ENCODE results near the gene PGBD5.
"Not testable (repeated sequence)": the region's sequence is repeated elsewhere in the genome, so short reads cannot be mapped to it uniquely, and the experiment has no call there.

The PGBD5 gene, protein sequence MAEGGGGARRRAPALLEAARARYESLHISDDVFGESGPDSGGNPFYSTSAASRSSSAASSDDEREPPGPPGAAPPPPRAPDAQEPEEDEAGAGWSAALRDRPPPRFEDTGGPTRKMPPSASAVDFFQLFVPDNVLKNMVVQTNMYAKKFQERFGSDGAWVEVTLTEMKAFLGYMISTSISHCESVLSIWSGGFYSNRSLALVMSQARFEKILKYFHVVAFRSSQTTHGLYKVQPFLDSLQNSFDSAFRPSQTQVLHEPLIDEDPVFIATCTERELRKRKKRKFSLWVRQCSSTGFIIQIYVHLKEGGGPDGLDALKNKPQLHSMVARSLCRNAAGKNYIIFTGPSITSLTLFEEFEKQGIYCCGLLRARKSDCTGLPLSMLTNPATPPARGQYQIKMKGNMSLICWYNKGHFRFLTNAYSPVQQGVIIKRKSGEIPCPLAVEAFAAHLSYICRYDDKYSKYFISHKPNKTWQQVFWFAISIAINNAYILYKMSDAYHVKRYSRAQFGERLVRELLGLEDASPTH

DNA sequence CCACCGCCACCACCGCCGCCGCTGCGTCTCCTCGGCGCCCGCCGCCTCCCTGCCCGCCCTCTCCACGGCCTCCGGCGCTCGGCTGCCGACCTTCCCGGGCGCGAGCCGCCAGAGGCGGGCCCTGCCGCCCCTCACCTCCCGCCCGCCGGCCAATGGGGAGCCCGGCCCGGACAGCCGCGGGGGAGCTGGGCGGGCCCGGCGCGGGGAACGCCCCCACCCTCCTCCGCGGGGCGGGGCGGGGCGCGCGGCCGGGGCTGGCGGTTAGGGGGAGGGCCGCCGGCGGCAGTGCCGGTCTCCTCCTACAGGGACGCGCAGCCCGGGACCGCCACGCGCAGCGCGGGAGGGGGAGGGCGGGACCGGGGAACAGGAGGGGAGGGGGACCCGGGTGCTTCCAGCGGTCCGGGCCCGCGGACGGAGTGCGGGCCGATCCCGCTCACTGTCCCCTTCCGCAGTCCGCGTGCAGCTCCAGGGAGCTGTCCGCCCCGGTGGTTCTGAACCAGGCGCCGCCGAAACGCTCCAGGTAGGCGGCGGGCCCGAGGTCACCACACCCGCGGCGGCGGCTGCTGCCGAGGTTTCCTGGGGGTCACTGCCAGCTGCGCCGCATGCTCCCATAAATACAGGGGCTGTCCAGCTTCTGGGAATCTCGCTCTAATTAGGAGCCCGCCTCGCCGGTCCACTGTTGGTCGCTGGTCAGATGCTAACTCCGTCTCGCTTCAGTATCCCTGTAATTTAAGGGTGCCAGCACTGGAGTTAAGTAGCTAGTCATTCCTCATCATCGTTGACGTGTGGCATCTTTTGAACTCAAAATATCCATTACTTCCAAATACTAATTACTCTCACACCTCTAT, at the start of gene PGBD5:
PGBD5 (minus strand) TSS at position 87 of the 848 bp plus-strand sequence. CDS start 404 bp downstream, outside the sequence.
- TF ChIP-seq, protein P1, sequence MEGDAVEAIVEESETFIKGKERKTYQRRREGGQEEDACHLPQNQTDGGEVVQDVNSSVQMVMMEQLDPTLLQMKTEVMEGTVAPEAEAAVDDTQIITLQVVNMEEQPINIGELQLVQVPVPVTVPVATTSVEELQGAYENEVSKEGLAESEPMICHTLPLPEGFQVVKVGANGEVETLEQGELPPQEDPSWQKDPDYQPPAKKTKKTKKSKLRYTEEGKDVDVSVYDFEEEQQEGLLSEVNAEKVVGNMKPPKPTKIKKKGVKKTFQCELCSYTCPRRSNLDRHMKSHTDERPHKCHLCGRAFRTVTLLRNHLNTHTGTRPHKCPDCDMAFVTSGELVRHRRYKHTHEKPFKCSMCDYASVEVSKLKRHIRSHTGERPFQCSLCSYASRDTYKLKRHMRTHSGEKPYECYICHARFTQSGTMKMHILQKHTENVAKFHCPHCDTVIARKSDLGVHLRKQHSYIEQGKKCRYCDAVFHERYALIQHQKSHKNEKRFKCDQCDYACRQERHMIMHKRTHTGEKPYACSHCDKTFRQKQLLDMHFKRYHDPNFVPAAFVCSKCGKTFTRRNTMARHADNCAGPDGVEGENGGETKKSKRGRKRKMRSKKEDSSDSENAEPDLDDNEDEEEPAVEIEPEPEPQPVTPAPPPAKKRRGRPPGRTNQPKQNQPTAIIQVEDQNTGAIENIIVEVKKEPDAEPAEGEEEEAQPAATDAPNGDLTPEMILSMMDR (IDR thresholded peaks at IDR 0.05): no peak
- DNase-seq: peak; percentile 27 to 69
- peak within 1 kb of the TSS; percentile 47 to 62 for H3K4me3 ChIP-seq
- intact Hi-C loops (cut with DNase I; ENCODE audit: low total_unique reads): no loop called here
- no peak within 1 kb of the TSS for H3K27ac ChIP-seq
- no peaks in the 10 kb centered on the region for H3K9me3 ChIP-seq
- peaks cover 0 to 20% (median 13%) of the 10 kb centered on the region in 4 donors for H3K4me1 ChIP-seq
- H3K36me3 ChIP-seq: no peaks in the 10 kb centered on the region
- H3K27me3 ChIP-seq: peaks cover 4 to 50% of the 10 kb centered on the region in 2 donors

DNA sequence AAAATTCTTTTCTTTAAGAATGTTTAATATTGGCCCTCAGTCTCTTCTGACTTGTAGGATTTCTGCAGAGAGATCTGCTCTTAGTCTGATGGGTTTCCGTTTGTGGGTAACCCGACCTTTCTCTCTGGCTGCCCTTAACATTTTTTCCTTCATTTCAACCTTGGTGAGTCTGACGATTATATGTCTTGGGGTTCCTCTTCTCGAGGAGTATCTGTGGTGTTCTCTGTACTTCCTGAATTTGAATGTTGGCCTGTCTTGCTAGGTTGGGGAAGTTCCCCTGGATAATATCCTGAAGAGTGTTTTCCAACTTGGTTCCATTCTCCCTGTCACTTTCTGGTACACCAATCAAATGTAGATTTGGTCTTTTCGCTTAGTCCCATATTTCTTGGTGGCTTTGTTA, 48.8 kb upstream of the PGBD5 start:
- intact Hi-C loops (cut with DNase I; ENCODE audit: low total_unique reads); H3K4me1 ChIP-seq; H3K27ac ChIP-seq; H3K27me3 ChIP-seq; H3K4me3 ChIP-seq; H3K36me3 ChIP-seq; DNase-seq; H3K9me3 ChIP-seq: not testable (repeated sequence)

DNA sequence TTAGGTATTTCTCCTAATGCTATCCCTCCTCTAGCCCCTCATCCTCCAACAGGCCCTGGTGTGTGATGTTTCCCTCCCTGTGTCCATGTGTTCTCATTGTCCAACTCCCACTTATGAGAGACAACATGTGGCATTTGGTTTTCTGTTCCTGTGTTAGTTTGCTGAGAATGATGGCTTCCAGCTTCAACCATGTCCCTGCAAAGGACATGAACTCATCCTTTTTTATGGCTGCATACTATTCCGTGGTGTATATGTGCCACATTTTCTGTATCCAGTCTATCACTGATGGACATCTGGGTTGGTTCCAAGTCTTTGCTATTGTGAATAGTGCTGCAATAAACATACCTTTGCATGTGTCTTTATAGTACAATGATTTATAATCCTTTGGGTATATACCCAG, 44.6 kb upstream of the PGBD5 start:
- not testable (repeated sequence) for DNase-seq

DNA sequence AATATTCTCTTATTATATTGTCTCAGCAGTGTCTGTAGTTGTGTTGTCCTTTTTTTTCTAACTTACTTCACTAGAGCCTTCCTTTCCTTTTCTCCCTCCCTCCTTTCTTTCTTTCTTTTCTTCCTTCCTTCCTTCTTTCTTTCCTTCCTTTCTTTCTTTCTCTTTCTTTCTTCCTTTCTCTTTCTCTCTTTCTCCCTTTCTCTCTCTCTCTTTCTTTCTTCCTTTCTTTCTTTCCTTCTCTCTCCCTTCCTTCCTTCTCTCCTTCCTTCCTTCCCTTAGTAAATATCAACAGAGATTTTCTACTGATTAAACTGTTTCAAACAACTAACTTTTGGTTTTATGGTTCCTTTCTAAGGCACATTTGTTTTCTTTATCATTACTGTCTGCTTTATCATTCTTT, 43.1 kb upstream of the PGBD5 start:
- H3K9me3 ChIP-seq: peaks cover 0 to 5% (median 0%) of the 10 kb centered on the region in 3 donors
- H3K4me3 ChIP-seq: no peak overlapping the region
- DNase-seq: no peak
- H3K27ac ChIP-seq: no peak overlapping the region
- no peaks in the 10 kb centered on the region for H3K4me1 ChIP-seq
- TF ChIP-seq, protein P1 (IDR thresholded peaks at IDR 0.05): no peak
- no peaks in the 10 kb centered on the region for H3K27me3 ChIP-seq
- intact Hi-C loops (cut with DNase I; ENCODE audit: low total_unique reads): no loop called here
- no peaks in the 10 kb centered on the region for H3K36me3 ChIP-seq

More for the DNA sequence above, 44.6 kb upstream of the PGBD5 start:
- intact Hi-C loops (cut with DNase I; ENCODE audit: low total_unique reads); H3K27ac ChIP-seq; H3K4me3 ChIP-seq; H3K36me3 ChIP-seq; H3K9me3 ChIP-seq; H3K27me3 ChIP-seq; H3K4me1 ChIP-seq: not testable (repeated sequence)

DNA sequence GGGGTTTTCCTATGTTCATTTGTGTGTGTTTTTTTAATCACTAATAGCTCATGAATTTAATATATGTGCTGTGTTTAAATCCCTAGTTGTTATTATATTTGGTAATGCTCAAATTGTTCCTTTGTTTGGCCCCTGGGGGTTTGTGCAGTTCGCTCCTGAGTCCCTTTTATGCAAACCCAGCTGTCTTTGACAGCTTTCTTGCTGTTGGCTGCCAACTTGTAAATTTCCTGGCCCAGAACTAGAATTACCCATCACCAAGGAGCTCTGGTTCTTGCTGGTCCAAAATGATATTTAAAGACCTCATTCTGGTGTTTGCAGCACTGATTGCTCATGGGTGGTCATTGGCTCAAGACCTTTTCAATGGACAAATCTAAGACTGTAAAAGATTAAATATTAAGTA, 39.6 kb upstream of the PGBD5 start:
- Histone ChIP-seq H3K36me3 (no peaks in the 10 kb centered on the region), H3K27me3 (peaks cover 0 to 4% of the 10 kb centered on the region in 2 donors), H3K4me3 (no peak overlapping the region), H3K27ac (no peak overlapping the region), H3K4me1 (no peaks in the 10 kb centered on the region), H3K9me3 (no peaks in the 10 kb centered on the region)
- DNase-seq: no peak
- intact Hi-C loops (cut with DNase I; ENCODE audit: low total_unique reads): no loop called here
- TF ChIP-seq, protein P1 (IDR thresholded peaks at IDR 0.05): no peak

DNA sequence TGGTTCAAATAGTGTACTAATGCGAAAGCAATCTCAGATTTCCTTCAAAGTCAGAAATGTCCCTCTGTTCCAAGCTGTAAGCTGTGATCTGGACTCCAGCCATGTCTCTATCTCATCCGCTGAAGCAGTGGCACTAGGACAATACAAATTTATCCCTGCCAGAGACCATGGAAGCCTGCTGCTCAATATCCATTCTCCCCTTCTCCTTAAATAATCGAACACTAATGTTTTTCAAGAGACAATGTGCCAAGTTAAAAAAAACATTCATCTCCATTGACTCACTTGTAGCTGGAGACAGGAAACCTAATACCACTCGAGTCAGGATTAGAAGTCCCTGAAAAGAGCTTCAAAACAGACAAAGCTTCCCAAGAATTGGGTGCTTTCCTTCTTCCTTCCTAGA, 38.5 kb upstream of the PGBD5 start:
- intact Hi-C loops (cut with DNase I; ENCODE audit: low total_unique reads): no loop called here
- Histone ChIP-seq H3K4me3 (no peak overlapping the region), H3K4me1 (no peaks in the 10 kb centered on the region), H3K27ac (no peak overlapping the region), H3K27me3 (peaks cover 0 to 4% of the 10 kb centered on the region in 2 donors), H3K9me3 (no peaks in the 10 kb centered on the region), H3K36me3 (no peaks in the 10 kb centered on the region)
- DNase-seq: no peak
- TF ChIP-seq, protein P1 (IDR thresholded peaks at IDR 0.05): no peak
